ENCODE measurements around the gene RTP5.

DNA sequence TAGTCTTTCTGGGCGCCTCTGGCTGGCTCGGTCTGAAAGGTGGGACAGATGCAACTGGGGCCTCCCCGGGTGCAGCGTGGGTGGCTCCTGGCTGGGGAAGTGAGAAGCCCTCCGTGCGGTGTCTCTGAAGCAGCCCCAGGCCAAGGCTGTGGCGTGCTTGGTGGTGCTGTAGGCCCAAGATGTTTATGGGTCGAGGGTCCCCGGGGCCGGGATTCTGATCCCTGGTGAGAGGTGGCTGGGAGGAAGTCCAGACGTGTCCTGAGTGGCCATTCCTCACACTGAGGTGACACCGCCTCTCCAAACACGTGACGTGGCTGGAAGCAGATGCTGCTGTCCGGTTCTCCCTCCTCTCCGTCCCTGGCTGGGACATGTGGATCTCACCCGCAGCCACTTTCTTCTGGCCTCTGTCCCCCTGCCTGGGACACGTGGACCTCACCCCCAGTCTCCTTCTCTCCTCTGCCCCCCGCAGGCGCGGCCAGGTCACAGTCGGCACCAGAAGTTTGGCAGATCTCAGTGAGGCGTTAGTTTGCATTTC is 12.6 kb downstream of the RTP5 start:
- TF ChIP-seq, protein P1, sequence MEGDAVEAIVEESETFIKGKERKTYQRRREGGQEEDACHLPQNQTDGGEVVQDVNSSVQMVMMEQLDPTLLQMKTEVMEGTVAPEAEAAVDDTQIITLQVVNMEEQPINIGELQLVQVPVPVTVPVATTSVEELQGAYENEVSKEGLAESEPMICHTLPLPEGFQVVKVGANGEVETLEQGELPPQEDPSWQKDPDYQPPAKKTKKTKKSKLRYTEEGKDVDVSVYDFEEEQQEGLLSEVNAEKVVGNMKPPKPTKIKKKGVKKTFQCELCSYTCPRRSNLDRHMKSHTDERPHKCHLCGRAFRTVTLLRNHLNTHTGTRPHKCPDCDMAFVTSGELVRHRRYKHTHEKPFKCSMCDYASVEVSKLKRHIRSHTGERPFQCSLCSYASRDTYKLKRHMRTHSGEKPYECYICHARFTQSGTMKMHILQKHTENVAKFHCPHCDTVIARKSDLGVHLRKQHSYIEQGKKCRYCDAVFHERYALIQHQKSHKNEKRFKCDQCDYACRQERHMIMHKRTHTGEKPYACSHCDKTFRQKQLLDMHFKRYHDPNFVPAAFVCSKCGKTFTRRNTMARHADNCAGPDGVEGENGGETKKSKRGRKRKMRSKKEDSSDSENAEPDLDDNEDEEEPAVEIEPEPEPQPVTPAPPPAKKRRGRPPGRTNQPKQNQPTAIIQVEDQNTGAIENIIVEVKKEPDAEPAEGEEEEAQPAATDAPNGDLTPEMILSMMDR (IDR thresholded peaks at IDR 0.05; ENCODE audit: insufficient read depth, low read depth, low read length) = no peak
- no peak for TF ChIP-seq EZH2 (IDR thresholded peaks at IDR 0.05; ENCODE audit: insufficient read depth, low read length)
